Fibroblast of upper back skin (primary cell): Measurements from ENCODE around the gene GATA5.

Experiments
- DNase-seq: peaks from one replicate; pipeline ENCODE4 v3.0.0-alpha.2; 2013

The GATA5 gene

GRCh38 chr20:62470459-62470858 is 5.3 kb downstream of the GATA5 start:
- no peak for DNase-seq

- no peak for DNase-seq
Measured at GRCh38 chr20:62470001-62470400, 5.8 kb downstream of the GATA5 start.

DNA sequence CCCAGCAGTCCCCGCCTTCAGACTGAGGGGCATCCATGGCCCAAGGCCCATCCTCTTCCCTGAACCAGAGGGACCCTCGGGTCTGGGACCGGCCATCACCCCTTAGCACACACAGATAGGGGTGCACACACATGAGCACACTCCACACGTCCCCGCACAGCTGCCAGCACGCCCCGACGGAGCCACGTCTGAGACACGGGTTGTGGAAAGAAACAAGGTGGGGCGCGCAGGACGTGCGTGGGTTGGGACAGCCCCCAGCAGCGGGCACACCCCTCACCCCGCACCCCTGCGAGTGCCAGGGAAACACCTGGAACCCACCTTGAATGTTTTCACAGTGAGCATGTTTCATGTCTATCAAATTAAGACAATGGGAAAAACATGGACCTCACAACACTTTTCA is 6.4 kb downstream of the GATA5 start:
- DNase-seq: no peak

DNA sequence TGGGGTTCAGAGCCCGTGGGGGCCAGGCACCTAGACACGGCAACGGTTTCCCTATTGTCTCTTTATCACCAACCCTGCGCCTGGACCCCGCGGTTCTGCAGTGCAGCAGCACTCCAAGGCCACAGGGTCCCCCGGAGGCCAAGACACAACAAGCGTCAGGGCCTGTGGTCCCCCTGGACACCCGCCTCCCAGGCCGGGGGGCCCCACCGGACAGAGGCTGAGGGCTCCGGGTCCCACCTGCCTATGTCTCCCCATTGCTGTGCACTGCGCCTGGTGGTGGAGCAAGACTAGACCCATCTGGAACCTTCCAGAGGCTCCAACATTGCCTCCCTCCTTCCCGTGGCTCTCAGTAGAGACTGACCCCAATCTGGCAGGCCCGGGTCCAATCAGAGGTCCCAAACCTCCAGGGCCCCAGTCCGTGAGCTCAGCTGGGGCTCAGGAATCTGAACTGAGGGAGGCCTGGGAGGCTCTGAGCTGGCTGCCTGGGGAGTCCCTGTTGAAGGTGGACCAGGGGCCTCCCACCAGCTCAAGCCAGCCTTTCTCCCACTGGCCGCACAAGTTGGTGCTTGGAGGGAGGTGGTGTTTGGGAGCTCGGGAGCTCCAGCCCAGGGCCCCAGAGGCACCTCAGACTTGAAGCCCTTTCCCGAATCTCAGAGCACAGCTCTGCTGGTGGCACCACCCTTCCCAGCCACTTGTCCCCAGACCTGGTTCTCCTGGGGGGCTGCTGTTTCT is 8.8 kb downstream of the GATA5 start:
- DNase-seq: no peak

DNA sequence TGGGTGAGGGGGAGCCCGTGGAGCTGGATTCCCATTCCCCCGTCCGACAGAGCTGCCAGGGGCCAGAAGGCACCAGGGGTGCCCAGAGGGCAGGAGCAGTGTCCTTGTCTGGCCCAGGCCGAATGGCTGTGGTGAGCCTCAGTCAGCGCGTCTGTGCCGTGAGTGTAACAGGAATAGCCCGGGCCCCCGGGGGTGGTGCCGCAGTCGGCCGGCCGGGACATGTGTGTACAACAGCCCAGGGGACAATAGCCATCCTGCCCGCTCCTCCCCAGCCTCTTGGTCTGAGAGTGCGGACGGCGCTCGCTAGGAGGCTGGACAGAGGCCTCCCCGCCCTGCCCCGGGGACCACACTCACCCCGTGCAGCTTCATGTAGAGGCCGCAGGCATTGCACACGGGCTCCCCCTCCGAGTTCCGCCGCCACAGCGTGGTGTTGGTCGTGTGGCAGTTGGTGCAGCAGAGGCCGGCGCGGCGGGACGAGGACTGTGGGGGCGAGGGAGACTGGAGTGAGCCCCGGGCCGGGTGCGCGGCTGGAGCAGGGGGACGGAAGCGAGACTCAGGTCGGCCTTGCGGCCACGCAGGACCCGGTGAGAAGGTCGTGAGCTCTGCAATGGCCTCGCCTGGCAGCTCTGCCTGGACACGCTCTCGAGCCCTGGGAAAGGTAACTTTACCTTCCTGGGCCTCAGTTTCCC is 9.6 kb downstream of the GATA5 start:
- DNase-seq: no peak

GRCh38 chr20:62464990-62465389 is 10.8 kb downstream of the GATA5 start:
- no peak for DNase-seq

- DNase-seq: no peak
Measured at GRCh38 chr20:62464425-62464770, 11.4 kb downstream of the GATA5 start.

- DNase-seq: no peak
Measured at GRCh38 chr20:62463651-62464424, 12.0 kb downstream of the GATA5 start.

GRCh38 chr20:62462976-62463592 is 12.7 kb downstream of the GATA5 start:
- no peak for DNase-seq

- DNase-seq: no peak
Measured at GRCh38 chr20:62461834-62462233, 14.0 kb downstream of the GATA5 start.

DNA sequence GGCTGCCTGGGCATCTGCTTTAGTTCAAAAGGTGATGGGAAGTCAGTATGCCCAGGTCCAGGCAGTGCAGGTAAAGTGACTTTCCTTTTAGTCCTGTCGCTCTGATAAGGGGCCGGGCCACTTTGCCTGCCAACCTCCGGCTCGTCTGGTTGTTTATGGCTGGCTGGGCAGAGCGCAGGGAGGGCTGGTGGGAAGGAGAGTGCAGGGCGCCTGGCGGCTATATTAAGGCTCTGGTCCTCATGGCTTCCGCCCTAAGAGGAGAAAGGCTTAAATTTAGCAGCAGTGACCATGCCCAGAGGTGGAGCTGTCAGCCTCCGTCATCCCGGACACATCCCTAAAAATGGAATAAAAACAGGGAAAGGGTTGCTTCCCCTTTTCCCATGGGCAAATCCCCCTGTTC is 14.6 kb downstream of the GATA5 start:
- DNase-seq: no peak

GRCh38 chr20:62460678-62461077 is 15.1 kb downstream of the GATA5 start:
- no peak for DNase-seq

DNA sequence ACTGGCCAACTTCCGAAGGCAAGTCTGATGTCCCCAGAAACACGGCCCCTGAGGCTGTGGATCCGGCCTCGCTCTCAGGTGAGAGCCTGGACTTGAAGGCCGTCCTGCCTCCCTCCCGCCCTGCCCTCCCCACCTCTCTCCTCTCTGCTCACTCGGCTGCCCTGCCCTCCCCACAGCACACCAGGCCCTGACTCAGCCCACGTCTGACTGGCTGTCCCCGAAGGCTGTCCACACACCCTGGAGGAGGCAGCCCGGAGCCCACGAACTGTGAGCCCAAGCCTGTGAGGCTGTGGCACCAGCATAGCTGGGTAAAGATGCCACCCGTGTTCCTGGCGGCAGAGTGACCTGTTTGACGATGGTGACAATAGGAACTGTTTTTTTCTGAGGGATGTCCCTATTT is 16.3 kb downstream of the GATA5 start:
- no peak for DNase-seq

DNA sequence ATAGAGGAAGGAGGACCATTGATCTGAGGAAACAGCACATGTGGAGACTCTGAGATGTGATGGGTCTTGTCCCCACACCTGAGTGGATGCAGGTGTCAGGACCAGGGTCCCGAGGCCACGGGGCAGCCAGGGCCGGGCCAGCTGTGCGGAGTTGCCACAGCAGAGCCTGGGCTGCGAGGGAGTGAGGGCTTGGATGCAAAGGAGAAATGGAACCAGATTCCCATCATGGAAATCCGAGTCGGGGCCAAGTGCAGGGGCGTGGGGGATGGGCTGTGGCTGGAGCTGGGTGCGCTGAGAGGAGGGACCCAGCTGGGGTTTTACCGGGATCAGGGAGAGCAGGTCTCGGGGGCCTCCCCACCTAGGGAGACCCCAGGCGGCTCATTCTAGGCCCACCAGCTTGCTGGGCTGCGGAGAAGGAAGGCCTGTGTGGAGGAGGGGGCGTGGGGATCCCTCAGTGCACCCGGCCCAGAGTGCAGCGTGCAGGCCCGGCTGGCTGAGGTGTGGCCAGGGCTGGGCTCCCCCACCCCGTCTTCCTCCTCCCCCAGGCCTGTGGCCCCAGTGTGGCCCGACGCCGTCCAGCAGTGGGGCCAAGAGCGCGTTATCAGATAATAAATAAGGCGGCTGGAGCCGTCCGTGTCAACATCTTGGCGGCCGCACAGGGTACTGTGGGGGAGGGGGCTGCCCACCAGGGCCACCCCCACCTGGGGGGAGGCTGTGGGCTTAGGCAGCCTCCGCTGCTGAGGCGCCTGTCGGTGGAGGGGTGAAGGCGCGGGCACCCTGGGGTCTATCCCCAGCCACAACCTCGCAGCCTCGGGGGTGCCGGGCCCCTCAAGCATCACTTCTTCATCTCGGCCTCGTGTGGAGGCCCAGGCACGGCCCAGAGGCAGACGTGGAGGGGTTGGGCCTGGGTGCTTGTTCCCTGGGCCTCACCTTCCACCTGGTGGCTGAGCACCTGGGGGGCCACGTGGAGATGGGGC is 17.2 kb downstream of the GATA5 start:
- no peak for DNase-seq

DNA sequence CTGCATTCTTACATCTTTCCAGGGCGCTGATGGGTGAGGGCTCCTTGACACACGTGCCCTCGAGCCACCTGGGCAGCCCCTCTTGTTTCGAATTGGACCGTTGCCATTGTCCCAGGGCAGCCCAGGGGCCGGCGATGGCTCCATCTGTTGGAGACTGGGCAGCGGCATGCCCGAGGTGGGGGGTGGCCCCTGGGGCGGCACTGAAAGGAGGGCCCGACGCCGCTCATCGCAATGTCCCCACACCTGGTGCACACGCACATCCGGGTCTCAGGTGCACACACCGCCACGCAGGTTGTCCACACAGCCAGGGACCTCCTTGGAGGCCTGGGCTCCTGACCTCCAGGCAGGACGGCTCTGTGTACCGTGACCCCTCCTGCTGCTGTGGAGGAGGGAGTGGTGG is 18.0 kb downstream of the GATA5 start:
- DNase-seq: no peak

GRCh38 chr20:62457098-62457497 is 18.7 kb downstream of the GATA5 start:
- no peak for DNase-seq

- no peak for DNase-seq
Measured at GRCh38 chr20:62455929-62456328, 19.9 kb downstream of the GATA5 start.

GRCh38 chr20:62454904-62455636 is 20.7 kb downstream of the GATA5 start:
- DNase-seq: no peak

- no peak for DNase-seq
Measured at GRCh38 chr20:62453186-62453808, 22.5 kb downstream of the GATA5 start.

GRCh38 chr20:62452475-62453095 is 23.2 kb downstream of the GATA5 start:
- no peak for DNase-seq

DNA sequence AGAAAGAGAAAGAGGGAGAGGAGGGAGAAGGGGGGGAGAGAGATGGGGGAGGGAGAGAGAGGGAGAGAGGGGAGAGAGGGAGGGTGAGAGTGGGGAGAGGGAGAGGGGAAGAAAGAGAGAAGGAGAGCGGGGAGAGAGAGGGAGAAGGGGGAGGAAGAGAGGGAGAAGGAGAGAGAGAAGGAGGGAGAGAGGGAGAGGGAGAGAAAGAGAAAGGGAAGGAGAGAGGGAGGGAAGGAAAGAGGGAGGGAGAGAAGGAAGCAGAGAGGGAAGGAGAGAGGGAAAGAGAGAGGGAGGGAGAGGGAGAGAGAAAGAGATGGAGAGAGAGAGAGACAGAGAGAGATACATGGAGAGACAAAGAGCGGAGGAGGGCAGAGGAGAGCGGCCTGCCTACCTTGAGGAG is 23.8 kb downstream of the GATA5 start:
- no peak for DNase-seq
